Cerebellar cortex (tissue), 1 donor: ENCODE results near the gene SEPTIN12.
"Not testable (repeated sequence)": the region's sequence is repeated elsewhere in the genome, so short reads cannot be mapped to it uniquely, and the experiment has no call there.

Experiments used
- DNase-seq: peaks from one replicate; pipeline ENCODE4 v3.0.0-alpha.2; 2015; ENCODE audit warnings: low spot score

The SEPTIN12 gene

GRCh38 chr16:4802659-4803287 is 14.6 kb upstream of the SEPTIN12 start:
- peak; percentile 94 for DNase-seq

GRCh38 chr16:4801962-4802658 is 14.0 kb upstream of the SEPTIN12 start, which contains the start of gene ROGDI:
Gene ROGDI, minus strand, starts transcription at chr16:4802633. Its CDS starts 62 bp downstream, at chr16:4802571.
- peak; percentile 84 for DNase-seq

- DNase-seq = no peak
These were observed 13.2 kb upstream of the SEPTIN12 start for GRCh38 chr16:4801051-4801961.

GRCh38 chr16:4800290-4801041 is 12.3 kb upstream of the SEPTIN12 start:
- peak; percentile 89 for DNase-seq

- DNase-seq = no peak
These were observed 11.2 kb upstream of the SEPTIN12 start for GRCh38 chr16:4799171-4799855.

GRCh38 chr16:4798456-4798855 is 10.3 kb upstream of the SEPTIN12 start:
- no peak for DNase-seq

GRCh38 chr16:4797805-4798252 is 9.7 kb upstream of the SEPTIN12 start:
- DNase-seq = no peak

GRCh38 chr16:4796982-4797804 is 9.0 kb upstream of the SEPTIN12 start:
- DNase-seq = no peak

- DNase-seq = no peak
These were observed 7.9 kb upstream of the SEPTIN12 start for GRCh38 chr16:4795828-4796572.

GRCh38 chr16:4795181-4795827 is 7.2 kb upstream of the SEPTIN12 start, which contains the start of gene SMIM22:
Gene SMIM22, plus strand, starts transcription at chr16:4795369. Its CDS starts 366 bp downstream, at chr16:4795735.
- no peak for DNase-seq

GRCh38 chr16:4792951-4793513 is 4.9 kb upstream of the SEPTIN12 start:
- no peak for DNase-seq

- no peak for DNase-seq
These were observed 2.7 kb upstream of the SEPTIN12 start for GRCh38 chr16:4790871-4791270.

- no peak for DNase-seq
These were observed 2.1 kb upstream of the SEPTIN12 start for GRCh38 chr16:4790261-4790660.

- no peak for DNase-seq
These were observed 765 bp upstream of the SEPTIN12 start for GRCh38 chr16:4788910-4789309.

- DNase-seq = no peak
These were observed 344 bp upstream of the SEPTIN12 start for GRCh38 chr16:4788489-4788889.

GRCh38 chr16:4787068-4787467 is 1.1 kb downstream of the SEPTIN12 start:
- no peak for DNase-seq

- no peak for DNase-seq
These were observed 2.2 kb downstream of the SEPTIN12 start for GRCh38 chr16:4785758-4786433.

GRCh38 chr16:4784444-4784987 is 3.6 kb downstream of the SEPTIN12 start:
- not testable (repeated sequence) for DNase-seq
